ENCODE data around the gene LCMT2.

GRCh38 chr15:43376017-43376705 is 45.8 kb upstream of the LCMT2 start:
- TF ChIP-seq POLR2A (IDR thresholded peaks at IDR 0.05; ENCODE audit: control extremely low read depth in 1 of 2, low read depth in 2 of 2, low read length in 2 of 2) (no peak), HDAC2 (IDR thresholded peaks at IDR 0.05; ENCODE audit: borderline replicate concordance in 1 of 2, low read depth in 2 of 2, low read length in 2 of 2) (no peak)

All from H1 (cell line).